ENCODE measurements around the gene NLGN3. TPM values are rescaled to one million over a fixed set of nuclear protein-coding genes. Genes with fewer than 3 reads are reported as not detected.

Gene NLGN3
- total and polyA plus RNA-seq, 2 donors (not counting 1 experiment from before 2014, with no cell fraction given): 0.41 to 0.83 TPM

DNA sequence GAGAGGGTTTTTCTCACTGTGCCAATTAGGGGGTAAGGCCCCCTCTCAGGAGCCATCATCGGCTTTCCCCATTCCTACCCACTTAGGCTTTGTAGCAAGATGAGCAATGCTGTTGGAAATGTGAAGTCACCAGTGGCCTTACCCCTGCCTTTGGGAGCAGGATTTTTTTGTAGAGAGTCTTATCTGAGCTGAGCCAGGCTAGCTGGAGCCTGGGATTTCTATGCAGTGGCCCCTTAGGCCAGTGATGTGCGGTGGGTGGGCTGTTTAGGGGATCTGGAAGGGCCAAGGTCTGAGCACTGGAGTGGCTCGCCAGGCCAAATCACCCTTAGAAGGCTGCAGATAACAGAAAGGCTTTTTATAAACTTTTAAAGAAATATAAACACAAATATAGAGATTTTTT, 42.3 kb upstream of the NLGN3 start:
- Histone ChIP-seq H3K27me3 (ENCODE audit: control insufficient read depth, insufficient read depth, low read length) (no peaks in the 10 kb centered on the region), H3K27ac (ENCODE audit: insufficient read depth, low read length) (no peak overlapping the region), H3K4me2 (ENCODE audit: extremely low read depth, insufficient read depth, low read length) (no peak overlapping the region), H3K79me2 (ENCODE audit: control insufficient read depth, insufficient read depth, low read length) (no peaks in the 10 kb centered on the region), H3K9me3 (ENCODE audit: control insufficient read depth, insufficient read depth, low read depth, low read length) (no peaks in the 10 kb centered on the region), H3K4me3 (replicated peaks in 1 of 4; ENCODE audit: control extremely low read depth in 1 of 4, insufficient read depth in 1 of 4, low read depth in 3 of 4, low read length in 4 of 4) (no peak overlapping the region), H4K20me1 (ENCODE audit: control insufficient read depth, extremely low read depth, insufficient read depth, low read length) (no peaks in the 10 kb centered on the region), H2AFZ (ENCODE audit: low read length) (no peak overlapping the region), H3K36me3 (ENCODE audit: control insufficient read depth, insufficient read depth, low read length) (no peaks in the 10 kb centered on the region), H3K4me1 (ENCODE audit: control insufficient read depth, extremely low read depth, insufficient read depth, low read length) (no peaks in the 10 kb centered on the region), H3K9ac (ENCODE audit: insufficient read depth, low read length) (no peak overlapping the region)
- DNase-seq (ENCODE audit: low read depth in 2 of 2): no peak
- TF ChIP-seq, protein P1, sequence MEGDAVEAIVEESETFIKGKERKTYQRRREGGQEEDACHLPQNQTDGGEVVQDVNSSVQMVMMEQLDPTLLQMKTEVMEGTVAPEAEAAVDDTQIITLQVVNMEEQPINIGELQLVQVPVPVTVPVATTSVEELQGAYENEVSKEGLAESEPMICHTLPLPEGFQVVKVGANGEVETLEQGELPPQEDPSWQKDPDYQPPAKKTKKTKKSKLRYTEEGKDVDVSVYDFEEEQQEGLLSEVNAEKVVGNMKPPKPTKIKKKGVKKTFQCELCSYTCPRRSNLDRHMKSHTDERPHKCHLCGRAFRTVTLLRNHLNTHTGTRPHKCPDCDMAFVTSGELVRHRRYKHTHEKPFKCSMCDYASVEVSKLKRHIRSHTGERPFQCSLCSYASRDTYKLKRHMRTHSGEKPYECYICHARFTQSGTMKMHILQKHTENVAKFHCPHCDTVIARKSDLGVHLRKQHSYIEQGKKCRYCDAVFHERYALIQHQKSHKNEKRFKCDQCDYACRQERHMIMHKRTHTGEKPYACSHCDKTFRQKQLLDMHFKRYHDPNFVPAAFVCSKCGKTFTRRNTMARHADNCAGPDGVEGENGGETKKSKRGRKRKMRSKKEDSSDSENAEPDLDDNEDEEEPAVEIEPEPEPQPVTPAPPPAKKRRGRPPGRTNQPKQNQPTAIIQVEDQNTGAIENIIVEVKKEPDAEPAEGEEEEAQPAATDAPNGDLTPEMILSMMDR (conservative IDR thresholded peaks at IDR 0.05 in 1 of 2, IDR thresholded peaks at IDR 0.05 in 1 of 2; ENCODE audit: low read depth in 1 of 2, low read length in 2 of 2): no peak
- no peak for TF ChIP-seq EZH2 (IDR thresholded peaks at IDR 0.05; ENCODE audit: low read length, missing control alignments)

DNA sequence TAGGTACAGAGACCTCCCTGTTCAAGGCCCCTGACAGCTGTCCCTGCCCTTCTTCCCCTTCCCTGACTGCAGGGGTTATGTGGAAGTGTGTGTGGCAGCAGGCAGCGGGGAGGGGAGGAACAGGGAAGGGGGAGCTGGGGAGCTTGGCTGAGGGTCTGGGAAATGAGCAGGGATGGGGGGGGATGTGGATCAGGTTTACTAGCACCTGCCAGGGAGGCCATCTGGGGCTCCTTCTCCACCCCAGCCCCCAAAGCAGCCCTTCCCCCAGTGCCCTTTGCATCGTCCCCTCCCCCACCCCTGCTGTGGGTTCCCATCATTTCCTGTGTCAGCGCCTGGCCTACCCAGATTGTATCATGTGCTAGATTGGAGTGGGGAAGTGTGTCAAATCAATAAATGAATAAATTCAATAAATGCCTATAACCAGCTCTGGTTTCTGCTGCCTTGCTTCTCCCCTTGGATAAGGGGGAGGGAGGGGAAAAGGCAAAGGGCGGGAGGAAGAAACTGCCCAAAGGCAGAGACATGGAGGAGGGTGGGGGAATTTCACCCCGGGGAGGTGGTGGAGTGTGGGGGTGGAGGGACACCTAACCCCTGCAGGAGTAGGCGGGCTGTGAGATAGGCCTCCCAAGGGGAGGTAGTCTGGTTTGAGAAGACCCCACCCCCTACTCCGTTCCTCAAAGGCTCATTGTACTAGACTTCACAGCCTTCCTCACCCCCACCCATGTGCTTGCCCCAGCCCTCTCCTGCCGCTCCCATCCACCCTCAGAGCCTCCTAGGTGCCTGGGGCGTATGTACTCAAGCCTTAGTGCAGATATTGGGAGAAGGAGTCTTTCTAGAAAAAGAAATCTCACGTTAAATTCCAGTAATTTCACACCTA, 41.3 kb upstream of the NLGN3 start:
- H3K4me2 ChIP-seq (ENCODE audit: extremely low read depth, insufficient read depth, low read length): no peak overlapping the region
- H3K4me1 ChIP-seq (ENCODE audit: control insufficient read depth, extremely low read depth, insufficient read depth, low read length): no peaks in the 10 kb centered on the region
- H3K9me3 ChIP-seq (ENCODE audit: control insufficient read depth, insufficient read depth, low read depth, low read length): no peaks in the 10 kb centered on the region
- H2AFZ ChIP-seq (ENCODE audit: low read length): no peak overlapping the region
- H3K36me3 ChIP-seq (ENCODE audit: control insufficient read depth, insufficient read depth, low read length): no peaks in the 10 kb centered on the region
- no peaks in the 10 kb centered on the region for H3K27me3 ChIP-seq (ENCODE audit: control insufficient read depth, insufficient read depth, low read length)
- H4K20me1 ChIP-seq (ENCODE audit: control insufficient read depth, extremely low read depth, insufficient read depth, low read length): no peaks in the 10 kb centered on the region
- H3K79me2 ChIP-seq (ENCODE audit: control insufficient read depth, insufficient read depth, low read length): no peaks in the 10 kb centered on the region
- TF ChIP-seq, protein P1 (conservative IDR thresholded peaks at IDR 0.05 in 1 of 2, IDR thresholded peaks at IDR 0.05 in 1 of 2; ENCODE audit: low read depth in 1 of 2, low read length in 2 of 2): no peak
- TF ChIP-seq EZH2 (IDR thresholded peaks at IDR 0.05; ENCODE audit: low read length, missing control alignments): no peak
- DNase-seq (ENCODE audit: low read depth in 2 of 2): no peak
- H3K4me3 ChIP-seq (replicated peaks in 1 of 4; ENCODE audit: control extremely low read depth in 1 of 4, insufficient read depth in 1 of 4, low read depth in 3 of 4, low read length in 4 of 4): no peak overlapping the region
- no peak overlapping the region for H3K27ac ChIP-seq (ENCODE audit: insufficient read depth, low read length)
- no peak overlapping the region for H3K9ac ChIP-seq (ENCODE audit: insufficient read depth, low read length)

DNA sequence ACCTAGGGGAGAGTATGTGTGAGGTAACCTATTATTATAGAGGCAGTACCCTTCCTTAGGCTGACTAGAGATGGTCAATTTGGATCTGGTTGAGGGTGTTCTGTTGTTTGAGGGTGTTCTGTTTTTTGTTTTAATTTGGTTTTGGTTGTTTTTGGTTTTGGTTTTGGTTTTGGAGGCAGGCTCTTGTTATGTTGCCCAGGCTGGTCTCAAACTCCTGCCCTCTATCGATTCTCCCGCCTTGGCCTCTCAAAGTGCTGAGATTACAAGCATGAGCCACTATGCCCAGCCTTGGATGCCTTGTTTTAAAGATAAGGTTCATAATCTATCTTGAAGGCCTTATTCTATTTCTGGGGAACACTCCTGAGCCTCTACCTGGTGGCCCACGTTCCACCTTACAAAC, 39.0 kb upstream of the NLGN3 start:
- H3K4me3 ChIP-seq (replicated peaks in 1 of 4; ENCODE audit: control extremely low read depth in 1 of 4, insufficient read depth in 1 of 4, low read depth in 3 of 4, low read length in 4 of 4): no peak overlapping the region

More for the DNA sequence above, 39.0 kb upstream of the NLGN3 start:
- TF ChIP-seq, protein P1 (conservative IDR thresholded peaks at IDR 0.05 in 1 of 2, IDR thresholded peaks at IDR 0.05 in 1 of 2; ENCODE audit: low read depth in 1 of 2, low read length in 2 of 2): no peak
- TF ChIP-seq EZH2 (IDR thresholded peaks at IDR 0.05; ENCODE audit: low read length, missing control alignments): no peak
- Histone ChIP-seq H3K79me2 (ENCODE audit: control insufficient read depth, insufficient read depth, low read length) (no peaks in the 10 kb centered on the region), H4K20me1 (ENCODE audit: control insufficient read depth, extremely low read depth, insufficient read depth, low read length) (no peaks in the 10 kb centered on the region), H3K27ac (ENCODE audit: insufficient read depth, low read length) (no peak overlapping the region), H3K27me3 (ENCODE audit: control insufficient read depth, insufficient read depth, low read length) (peaks cover 1% of the 10 kb centered on the region), H3K4me1 (ENCODE audit: control insufficient read depth, extremely low read depth, insufficient read depth, low read length) (no peaks in the 10 kb centered on the region), H2AFZ (ENCODE audit: low read length) (no peak overlapping the region), H3K36me3 (ENCODE audit: control insufficient read depth, insufficient read depth, low read length) (no peaks in the 10 kb centered on the region), H3K9ac (ENCODE audit: insufficient read depth, low read length) (no peak overlapping the region), H3K4me2 (ENCODE audit: extremely low read depth, insufficient read depth, low read length) (no peak overlapping the region), H3K9me3 (ENCODE audit: control insufficient read depth, insufficient read depth, low read depth, low read length) (no peaks in the 10 kb centered on the region)
- DNase-seq (ENCODE audit: low read depth in 2 of 2): no peak

All from fibroblast of lung (primary cell).